HG03103 (cell line): Measurements from ENCODE around the gene LRRC74B.
"Not testable (repeated sequence)": the region's sequence is repeated elsewhere in the genome, so short reads cannot be mapped to it uniquely, and the experiment has no call there.

Source experiments
- ATAC-seq: cut with Tn5 transposase; IDR thresholded peaks from one replicate; pipeline ENCODE4 v1.9.1; 2021; ENCODE audit warnings: low read depth; ENCODE audit not compliant: unreplicated experiment

LRRC74B gene

GRCh38 chr22:21073023-21073422 is 27.3 kb downstream of the LRRC74B start:
- no peak for ATAC-seq

GRCh38 chr22:21073482-21073881 is 27.7 kb downstream of the LRRC74B start:
- ATAC-seq: no peak

- ATAC-seq: no peak
These were observed 28.5 kb downstream of the LRRC74B start for GRCh38 chr22:21074102-21074715.

- no peak for ATAC-seq
These were observed 29.9 kb downstream of the LRRC74B start for GRCh38 chr22:21075516-21076138.

- no peak for ATAC-seq
These were observed 31.3 kb downstream of the LRRC74B start for GRCh38 chr22:21076912-21077625.

GRCh38 chr22:21077884-21078508 is 32.2 kb downstream of the LRRC74B start:
- ATAC-seq: no peak

GRCh38 chr22:21078916-21079315 is 33.2 kb downstream of the LRRC74B start:
- ATAC-seq: no peak

GRCh38 chr22:21079493-21079892 is 33.7 kb downstream of the LRRC74B start:
- no peak for ATAC-seq

- no peak for ATAC-seq
These were observed 34.8 kb downstream of the LRRC74B start for GRCh38 chr22:21080435-21081137.

GRCh38 chr22:21082248-21082647 is 36.5 kb downstream of the LRRC74B start:
- ATAC-seq: no peak

GRCh38 chr22:21087119-21087518 is 41.4 kb downstream of the LRRC74B start:
- no peak for ATAC-seq

- not testable (repeated sequence) for ATAC-seq
These were observed 42.2 kb downstream of the LRRC74B start for GRCh38 chr22:21087926-21088325.

- ATAC-seq: not testable (repeated sequence)
These were observed 45.5 kb downstream of the LRRC74B start for GRCh38 chr22:21091220-21091619.

- ATAC-seq: no peak
These were observed 47.2 kb downstream of the LRRC74B start for GRCh38 chr22:21092797-21093554.

GRCh38 chr22:21093555-21094137 is 47.9 kb downstream of the LRRC74B start:
- ATAC-seq: not testable (repeated sequence)

- ATAC-seq: no peak
These were observed 49.4 kb downstream of the LRRC74B start for GRCh38 chr22:21094911-21095772.

GRCh38 chr22:21095773-21096107 is 50.0 kb downstream of the LRRC74B start:
- no peak for ATAC-seq

- ATAC-seq: not testable (repeated sequence)
These were observed 51.1 kb downstream of the LRRC74B start for GRCh38 chr22:21096878-21097277.
